Transverse colon (tissue), 4 donors: ENCODE data around the gene SLC27A1. TPM values are rescaled to one million over a fixed set of nuclear protein-coding genes. Genes with fewer than 3 reads are reported as not detected.

Experiments used
- DNase-seq: peaks from one replicate; pipeline ENCODE4 v3.0.0-alpha.2; 2019
- H3K27ac ChIP-seq, 4 donors: fragments of 200-600 bp; sonication (generic); 2 replicates each; pipeline ENCODE4 v1.5.1; 2016 to 2018; ENCODE audit warnings: inconsistent platforms in 4 of 4
- H3K27me3 ChIP-seq: fragments of 200-600 bp; sonication (generic); 2 replicates; pipeline ENCODE4 v1.5.1; 2017; ENCODE audit warnings: inconsistent platforms
- H3K36me3 ChIP-seq, 4 donors: fragments of 200-600 bp; sonication (generic); 2 replicates each; pipeline ENCODE4 v1.5.1; 2017 to 2019; ENCODE audit warnings: inconsistent platforms in 4 of 4
- H3K4me1 ChIP-seq, 4 donors: fragments of 200-600 bp; sonication (generic); 2 replicates each; pipeline ENCODE4 v1.5.1; 2017 to 2020; ENCODE audit warnings: inconsistent platforms in 4 of 4
- H3K4me3 ChIP-seq, 4 donors: fragments of 200-600 bp; sonication (generic); 1 replicate in 1 of 4; 2 replicates in 3 of 4; pipeline versions ENCODE4 v1.5.1 to v1.6.1; 2017 to 2019; ENCODE audit warnings: inconsistent platforms in 4 of 4
- H3K9me3 ChIP-seq, 2 donors: fragments of 200-600 bp; sonication (generic); 2 replicates each; pipeline ENCODE4 v1.5.1; 2017 to 2019; ENCODE audit warnings: inconsistent platforms in 2 of 2
- EP300 ChIP-seq: sonication (generic); formaldehyde crosslinking; IDR thresholded peaks from one replicate; pipeline ENCODE4 v1.6.1; 2017; ENCODE audit warnings: antibody characterized with exemption, low read depth
- POLR2A ChIP-seq: fragments of 450-650 bp; IDR thresholded peaks from one replicate; pipeline ENCODE4 v1.6.1; 2016; ENCODE audit warnings: antibody characterized with exemption, mild to moderate bottlenecking, moderate library complexity
- POLR2AphosphoS5 ChIP-seq, 3 donors: sonication (generic); formaldehyde crosslinking; IDR thresholded peaks; one replicate each; pipeline ENCODE4 v1.6.1; 2016; ENCODE audit warnings: antibody characterized with exemption in 3 of 3
- WGBS, 2 donors: methylation state at CpG; one replicate each; pipeline ENCODE4 v1.1.5; 2018; ENCODE audit warnings: low coverage in 1 of 2; 5-methylcytosine and 5-hydroxymethylcytosine counted together
- in situ Hi-C, 4 donors: fragments of 200-750 bp; cut with MboI; loops; one replicate each; pipeline versions ENCODE4 v1.15.0 to v1.15.1; 2017; ENCODE audit warnings: low sequenced_read_pairs in 3 of 4, low pct_ligation_motif_present in 1 of 4, low pct_unique_long_range_greater_than_20kb in 1 of 4
- intact Hi-C: fragments of 100-400 bp; cut with DNase I; formaldehyde crosslinking; loops from one replicate; pipeline ENCODE4 v1.15.1; 2023; ENCODE audit warnings: low total_unique reads
- total RNA-seq, 4 donors: library from RNA; depleted of rRNA; stranded (reverse); fragments of >200 nt; gene quantifications; one replicate each; pipeline ENCODE4 v1.1.0, GENCODE V29; 2016
- TF ChIP-seq, protein P1 (sequence below), 5 experiments: fragments of 200-600 bp in 3 of 5; fragments of 450-650 bp in 2 of 5; sonication (generic) in 3 of 5; IDR thresholded peaks; 1 replicate in 2 of 5; 2 replicates in 3 of 5; pipeline ENCODE4 v1.5.1; 2016 to 2017; ENCODE audit warnings: antibody characterized with exemption in 5 of 5, inconsistent platforms in 3 of 5, mild to moderate bottlenecking in 2 of 5, moderate library complexity in 1 of 5

The SLC27A1 gene
- total RNA-seq, 4 donors from 2014 or later: 4.0 to 11.1 (median 7.0) TPM

DNA sequence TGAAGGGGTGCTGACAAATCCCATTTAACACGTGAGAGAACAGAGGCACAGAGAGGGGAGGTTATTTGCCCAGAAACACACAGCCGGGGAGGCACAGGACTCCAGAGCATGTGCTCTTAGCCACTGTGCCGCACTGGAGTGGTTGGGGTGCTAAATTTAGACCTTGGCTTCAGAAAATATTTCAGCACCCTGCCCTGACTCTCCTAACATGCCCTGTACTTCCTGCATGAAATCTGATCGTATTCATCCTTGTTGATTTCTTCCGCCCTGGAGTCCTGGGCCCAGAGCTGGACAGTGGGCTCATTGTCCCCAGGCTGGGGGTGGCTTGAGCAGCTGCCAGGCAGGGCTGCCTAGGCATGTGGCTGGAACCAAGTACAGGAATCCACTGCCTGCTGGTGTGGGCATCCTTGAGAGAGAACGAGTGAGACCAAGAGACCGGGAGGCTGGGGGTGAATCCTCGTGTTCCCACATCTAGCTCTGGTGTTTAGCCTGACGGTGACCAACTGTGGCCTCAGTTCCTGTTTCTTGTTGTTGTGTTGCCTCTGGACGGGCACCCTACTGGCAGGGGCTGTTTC, 5.3 kb downstream of the SLC27A1 start:
- peak overlapping the region; percentile 3 to 56 (median 38) for H3K27ac ChIP-seq
- H3K27me3 ChIP-seq: no peaks in the 10 kb centered on the region
- intact Hi-C loops (no loop called here), in situ Hi-C loops (no loop called here)
- H3K9me3 ChIP-seq: no peaks in the 10 kb centered on the region
- no peaks in the 10 kb centered on the region for H3K36me3 ChIP-seq
- TF ChIP-seq EP300 (no peak), POLR2A (no peak), POLR2AphosphoS5 (IDR thresholded peaks at IDR 0.05) (no peak)
- TF ChIP-seq, protein P1, sequence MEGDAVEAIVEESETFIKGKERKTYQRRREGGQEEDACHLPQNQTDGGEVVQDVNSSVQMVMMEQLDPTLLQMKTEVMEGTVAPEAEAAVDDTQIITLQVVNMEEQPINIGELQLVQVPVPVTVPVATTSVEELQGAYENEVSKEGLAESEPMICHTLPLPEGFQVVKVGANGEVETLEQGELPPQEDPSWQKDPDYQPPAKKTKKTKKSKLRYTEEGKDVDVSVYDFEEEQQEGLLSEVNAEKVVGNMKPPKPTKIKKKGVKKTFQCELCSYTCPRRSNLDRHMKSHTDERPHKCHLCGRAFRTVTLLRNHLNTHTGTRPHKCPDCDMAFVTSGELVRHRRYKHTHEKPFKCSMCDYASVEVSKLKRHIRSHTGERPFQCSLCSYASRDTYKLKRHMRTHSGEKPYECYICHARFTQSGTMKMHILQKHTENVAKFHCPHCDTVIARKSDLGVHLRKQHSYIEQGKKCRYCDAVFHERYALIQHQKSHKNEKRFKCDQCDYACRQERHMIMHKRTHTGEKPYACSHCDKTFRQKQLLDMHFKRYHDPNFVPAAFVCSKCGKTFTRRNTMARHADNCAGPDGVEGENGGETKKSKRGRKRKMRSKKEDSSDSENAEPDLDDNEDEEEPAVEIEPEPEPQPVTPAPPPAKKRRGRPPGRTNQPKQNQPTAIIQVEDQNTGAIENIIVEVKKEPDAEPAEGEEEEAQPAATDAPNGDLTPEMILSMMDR (IDR thresholded peaks at IDR 0.05): no peak
- no peak overlapping the region for H3K4me3 ChIP-seq
- peak; percentile 31 for DNase-seq
- peaks cover 8 to 24% (median 12%) of the 10 kb centered on the region in 4 donors for H3K4me1 ChIP-seq
- WGBS, 2 donors: 34 to 49% methylated on average over 5 to 10 of the region's 10 CpGs

- in situ Hi-C loops: no loop called here
- Histone ChIP-seq H3K4me1 (peaks cover 0 to 9% (median 3%) of the 10 kb centered on the region in 4 donors), H3K27me3 (no peaks in the 10 kb centered on the region), H3K36me3 (no peaks in the 10 kb centered on the region), H3K4me3 (no peak overlapping the region), H3K27ac (peak overlapping the region in 2 of 4 donors; percentile 9 to 26), H3K9me3 (no peaks in the 10 kb centered on the region)
- intact Hi-C loops: no loop called here
- no peak for DNase-seq
- no peak for TF ChIP-seq POLR2AphosphoS5 (IDR thresholded peaks at IDR 0.05)
- no peak for TF ChIP-seq POLR2A
- TF ChIP-seq, protein P1 (IDR thresholded peaks at IDR 0.05): no peak
- no peak for TF ChIP-seq EP300
- 67 to 78% methylated on average over 5 to 6 of the region's 6 CpGs for WGBS, 2 donors
Observed at GRCh38 chr19:17479325-17479791, 9.0 kb downstream of the SLC27A1 start.

DNA sequence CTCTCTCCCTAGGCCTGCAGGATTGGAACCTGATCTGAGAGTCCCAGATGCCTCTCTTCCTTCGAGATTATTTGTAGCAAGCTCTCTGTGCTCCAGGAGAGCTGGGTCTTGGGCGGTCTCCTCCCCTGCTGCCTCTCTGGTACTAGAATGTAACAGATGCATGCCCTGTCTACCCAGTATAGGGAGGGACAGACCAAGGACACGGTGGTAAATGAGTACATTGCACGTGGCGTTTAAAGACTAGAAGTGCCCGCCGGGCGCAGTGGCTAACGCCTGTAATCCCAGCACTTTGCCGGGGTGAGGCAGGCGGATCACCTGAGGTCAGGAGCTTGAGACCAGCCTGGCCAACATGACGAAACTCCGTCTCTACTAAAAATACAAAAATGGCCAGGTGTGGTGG, 11.7 kb downstream of the SLC27A1 start:
- DNase-seq: no peak
- 85% methylated on average over 13 of the region's 13 CpGs; no CpG with 5 or more reads in 1 of the 2 donors for WGBS, 2 donors
- H3K36me3 ChIP-seq: no peaks in the 10 kb centered on the region
- no peaks in the 10 kb centered on the region for H3K4me1 ChIP-seq
- no peak overlapping the region for H3K4me3 ChIP-seq
- no peaks in the 10 kb centered on the region for H3K9me3 ChIP-seq
- TF ChIP-seq POLR2A: no peak
- TF ChIP-seq, protein P1 (IDR thresholded peaks at IDR 0.05): no peak
- no peak for TF ChIP-seq POLR2AphosphoS5 (IDR thresholded peaks at IDR 0.05)
- TF ChIP-seq EP300: no peak
- in situ Hi-C loops: no loop called here
- H3K27ac ChIP-seq: no peak overlapping the region
- H3K27me3 ChIP-seq: no peaks in the 10 kb centered on the region
- intact Hi-C loops: no loop called here

GRCh38 chr19:17482877-17483604, 12.7 kb downstream of the SLC27A1 start:
- in situ Hi-C loops: no loop called here
- 64 to 78% methylated on average over 2 to 3 of the region's 3 CpGs for WGBS, 2 donors
- Histone ChIP-seq H3K9me3 (no peaks in the 10 kb centered on the region), H3K4me1 (peaks cover 0 to 6% (median 1%) of the 10 kb centered on the region in 4 donors), H3K4me3 (no peak overlapping the region), H3K27me3 (no peaks in the 10 kb centered on the region), H3K36me3 (no peaks in the 10 kb centered on the region), H3K27ac (no peak overlapping the region)
- intact Hi-C loops: no loop called here
- TF ChIP-seq, protein P1 (IDR thresholded peaks at IDR 0.05): no peak
- TF ChIP-seq POLR2AphosphoS5 (IDR thresholded peaks at IDR 0.05) (no peak), EP300 (no peak), POLR2A (no peak)
- no peak for DNase-seq
